GM12873 (cell line): Measurements from ENCODE around the gene LUM.

ENCODE experiments used
- TF ChIP-seq, protein P1 (sequence below): IDR thresholded peaks from 2 replicates; pipeline ENCODE4 v1.5.1; 2012; ENCODE audit warnings: low read depth, mild to moderate bottlenecking, moderate library complexity, low read length, control low read depth; ENCODE audit not compliant: insufficient read depth; ENCODE audit errors: missing control alignments

LUM gene

DNA sequence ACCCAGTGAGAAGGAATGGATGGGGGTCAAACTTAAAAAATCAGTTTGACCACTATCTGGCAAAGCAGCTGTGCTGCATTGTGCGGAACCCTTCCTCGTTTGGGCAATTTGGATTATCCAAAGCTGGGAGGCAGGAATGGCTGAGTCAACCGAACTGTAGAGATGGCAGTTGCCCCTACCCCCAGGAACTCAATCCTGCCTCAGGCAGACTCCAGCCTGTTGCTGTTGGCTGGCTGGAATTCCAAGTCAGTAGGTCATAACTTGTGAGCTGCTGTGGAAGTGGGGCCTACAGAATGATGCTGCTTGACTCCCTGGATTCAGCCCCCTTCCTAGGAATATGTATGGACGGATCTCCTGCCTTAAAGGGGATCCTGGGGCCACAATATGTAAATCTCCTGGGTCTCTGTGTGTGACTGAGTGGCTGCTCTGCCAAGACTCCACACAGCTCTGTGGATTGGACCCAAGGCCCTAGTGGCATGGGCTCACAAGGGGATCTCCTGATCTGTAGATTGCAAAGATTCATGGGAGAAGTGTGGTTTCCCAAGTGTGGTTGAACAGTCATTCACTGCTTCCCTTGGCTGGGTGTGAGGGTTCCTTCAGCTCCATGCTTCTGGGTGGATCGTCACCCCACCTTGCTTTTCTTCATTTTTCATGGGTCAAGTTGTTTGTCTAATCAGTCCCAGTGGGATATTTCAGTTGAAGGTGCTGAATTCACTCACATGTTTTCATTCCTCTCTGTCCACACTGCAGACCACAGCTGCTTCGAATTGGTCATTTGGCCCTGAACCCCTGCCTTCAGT lies 19.2 kb downstream of the LUM start:
- TF ChIP-seq, protein P1, sequence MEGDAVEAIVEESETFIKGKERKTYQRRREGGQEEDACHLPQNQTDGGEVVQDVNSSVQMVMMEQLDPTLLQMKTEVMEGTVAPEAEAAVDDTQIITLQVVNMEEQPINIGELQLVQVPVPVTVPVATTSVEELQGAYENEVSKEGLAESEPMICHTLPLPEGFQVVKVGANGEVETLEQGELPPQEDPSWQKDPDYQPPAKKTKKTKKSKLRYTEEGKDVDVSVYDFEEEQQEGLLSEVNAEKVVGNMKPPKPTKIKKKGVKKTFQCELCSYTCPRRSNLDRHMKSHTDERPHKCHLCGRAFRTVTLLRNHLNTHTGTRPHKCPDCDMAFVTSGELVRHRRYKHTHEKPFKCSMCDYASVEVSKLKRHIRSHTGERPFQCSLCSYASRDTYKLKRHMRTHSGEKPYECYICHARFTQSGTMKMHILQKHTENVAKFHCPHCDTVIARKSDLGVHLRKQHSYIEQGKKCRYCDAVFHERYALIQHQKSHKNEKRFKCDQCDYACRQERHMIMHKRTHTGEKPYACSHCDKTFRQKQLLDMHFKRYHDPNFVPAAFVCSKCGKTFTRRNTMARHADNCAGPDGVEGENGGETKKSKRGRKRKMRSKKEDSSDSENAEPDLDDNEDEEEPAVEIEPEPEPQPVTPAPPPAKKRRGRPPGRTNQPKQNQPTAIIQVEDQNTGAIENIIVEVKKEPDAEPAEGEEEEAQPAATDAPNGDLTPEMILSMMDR: no peak

DNA sequence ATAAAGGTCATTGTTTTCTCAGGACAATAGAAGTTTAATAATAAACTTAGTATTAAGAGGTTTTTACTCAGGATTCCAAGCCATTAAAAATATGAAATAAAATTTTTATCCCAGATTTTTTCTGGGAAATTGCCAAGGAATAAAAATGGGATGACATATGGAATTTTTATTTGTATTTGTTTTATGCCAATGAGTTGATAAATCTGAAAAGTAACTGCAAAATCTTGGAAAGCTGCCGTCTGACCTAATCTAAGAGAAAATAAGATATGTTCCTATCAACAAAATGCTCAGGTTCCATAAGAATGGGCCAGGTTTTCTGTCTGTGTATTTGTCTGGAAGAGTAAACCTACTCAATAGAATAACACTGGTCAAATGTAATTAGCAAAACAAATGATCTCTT lies 31.3 kb downstream of the LUM start:
- TF ChIP-seq, protein P1: no peak

DNA sequence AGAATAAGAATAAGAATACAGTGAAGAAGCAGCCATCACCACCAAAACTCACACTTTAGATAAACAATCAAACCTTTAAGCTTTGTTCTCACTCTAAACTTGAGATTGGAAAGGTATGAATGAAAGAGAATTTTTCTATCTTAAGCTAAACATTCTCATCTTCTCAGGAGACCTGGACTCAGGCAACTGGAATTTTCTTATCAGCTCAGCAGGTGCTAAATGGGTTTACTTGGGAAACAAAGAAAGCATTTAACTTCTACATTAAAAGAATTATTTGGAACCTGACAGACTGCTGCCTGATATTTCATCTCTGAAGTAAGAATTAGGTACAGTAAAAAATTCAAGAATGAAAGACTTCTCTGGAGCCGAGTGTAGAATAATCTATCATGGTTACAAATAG lies 32.8 kb downstream of the LUM start:
- TF ChIP-seq, protein P1: no peak

DNA sequence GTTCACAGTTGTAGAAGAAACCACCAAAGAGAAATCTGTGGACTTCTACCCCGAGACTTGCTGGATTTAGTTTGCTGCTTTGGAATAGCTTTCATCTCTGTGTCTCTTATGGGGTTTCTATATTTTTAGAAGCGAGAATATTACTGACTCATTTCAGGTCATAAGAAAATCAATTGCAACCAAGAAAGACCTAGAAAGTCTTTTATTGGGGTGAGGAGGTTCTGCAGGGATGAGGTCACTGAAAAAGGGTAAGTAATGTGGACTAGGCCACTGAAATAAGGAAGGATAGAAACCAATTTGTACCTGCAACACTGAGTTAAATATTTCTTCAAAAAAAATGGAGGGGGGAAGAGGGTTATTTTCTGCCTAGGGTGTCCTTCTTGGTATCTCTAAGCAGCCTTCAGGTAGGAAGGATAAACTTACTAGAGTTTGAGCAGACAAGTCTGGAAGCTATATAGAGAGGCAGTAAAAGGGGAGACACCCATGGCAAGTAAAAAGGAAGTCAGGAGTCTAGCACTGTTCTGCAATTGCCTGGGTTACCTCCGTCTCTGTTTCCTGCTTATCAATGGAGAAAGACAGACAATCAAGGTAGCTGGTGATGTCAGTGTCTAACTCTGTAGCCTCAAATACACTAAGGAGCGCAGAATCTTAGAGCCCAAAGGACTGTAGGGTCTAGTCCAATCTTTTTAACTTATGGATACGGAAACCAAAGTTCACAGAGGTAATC lies 33.9 kb downstream of the LUM start:
- TF ChIP-seq, protein P1: no peak

DNA sequence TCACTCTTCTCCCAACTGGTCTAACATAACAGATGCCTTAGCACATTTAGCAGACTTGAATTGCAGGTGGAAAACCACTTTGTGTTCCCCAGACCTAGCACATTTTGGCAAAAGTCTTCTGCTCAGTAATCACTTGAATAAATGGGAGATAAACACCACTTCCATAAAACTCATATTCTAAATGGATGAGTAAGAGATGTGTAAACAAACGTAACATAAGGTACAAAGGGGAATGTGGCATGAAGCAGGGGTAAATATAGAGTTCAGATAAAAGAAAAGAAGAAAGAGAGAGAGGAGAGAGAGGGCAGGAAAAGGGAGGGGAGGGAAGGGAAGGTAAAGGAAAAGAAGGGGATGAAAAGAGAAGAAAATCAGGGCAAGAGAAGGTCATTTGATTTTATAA lies 36.4 kb downstream of the LUM start:
- TF ChIP-seq, protein P1: no peak

DNA sequence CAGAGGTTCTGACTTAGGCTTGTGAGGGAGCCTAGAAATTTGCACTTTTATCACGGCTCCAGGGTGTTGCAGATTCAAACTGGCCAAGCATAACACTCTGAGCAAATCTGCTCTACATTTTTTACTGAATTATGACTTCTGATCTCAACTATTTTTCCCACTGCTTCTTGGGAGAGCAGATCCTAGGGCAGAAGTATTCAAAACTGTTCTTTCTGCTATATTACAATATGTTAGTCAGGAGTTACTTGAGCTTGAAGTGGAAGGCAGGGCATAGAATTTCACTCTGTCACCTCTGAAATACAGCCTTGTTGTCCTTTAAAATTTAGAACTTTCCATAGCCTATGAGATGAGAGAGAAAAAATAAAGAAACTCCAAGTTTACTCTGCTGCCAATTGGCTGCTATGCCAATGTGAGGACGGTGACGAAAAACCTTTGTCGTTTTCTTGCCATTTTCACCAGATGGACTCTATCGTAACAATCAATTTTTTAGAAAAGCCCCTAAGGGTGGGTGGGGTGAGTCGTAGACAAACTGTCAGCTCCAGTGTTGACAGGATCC lies 37.1 kb downstream of the LUM start:
- TF ChIP-seq, protein P1: no peak

DNA sequence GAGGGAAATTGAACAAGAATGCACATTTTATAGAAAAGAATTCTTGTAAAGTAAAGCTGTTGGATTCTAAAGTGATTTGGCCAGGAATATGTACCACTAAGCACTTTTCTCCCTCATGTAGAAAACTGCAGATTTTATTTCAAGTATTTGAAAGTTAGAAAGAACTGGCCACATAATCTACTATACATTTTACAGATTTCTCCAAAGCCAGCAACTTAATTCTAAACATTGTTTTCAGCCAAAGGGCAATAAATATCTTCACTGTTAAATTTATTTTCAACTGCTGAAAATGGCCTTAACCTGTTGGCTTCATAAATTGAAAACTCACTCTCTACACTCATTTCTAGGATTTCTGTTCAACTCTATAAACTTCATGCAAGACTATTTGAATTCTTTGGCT lies 37.9 kb downstream of the LUM start:
- TF ChIP-seq, protein P1: no peak
